GM12801 (cell line): ENCODE data around the gene ATP6V0E1.

Source experiments
- TF ChIP-seq, protein P1 (sequence below): IDR thresholded peaks from one replicate; pipeline ENCODE4 v1.5.1; 2011; ENCODE audit warnings: control low read depth; ENCODE audit not compliant: insufficient read length; ENCODE audit errors: extremely low read depth

ATP6V0E1 gene

DNA sequence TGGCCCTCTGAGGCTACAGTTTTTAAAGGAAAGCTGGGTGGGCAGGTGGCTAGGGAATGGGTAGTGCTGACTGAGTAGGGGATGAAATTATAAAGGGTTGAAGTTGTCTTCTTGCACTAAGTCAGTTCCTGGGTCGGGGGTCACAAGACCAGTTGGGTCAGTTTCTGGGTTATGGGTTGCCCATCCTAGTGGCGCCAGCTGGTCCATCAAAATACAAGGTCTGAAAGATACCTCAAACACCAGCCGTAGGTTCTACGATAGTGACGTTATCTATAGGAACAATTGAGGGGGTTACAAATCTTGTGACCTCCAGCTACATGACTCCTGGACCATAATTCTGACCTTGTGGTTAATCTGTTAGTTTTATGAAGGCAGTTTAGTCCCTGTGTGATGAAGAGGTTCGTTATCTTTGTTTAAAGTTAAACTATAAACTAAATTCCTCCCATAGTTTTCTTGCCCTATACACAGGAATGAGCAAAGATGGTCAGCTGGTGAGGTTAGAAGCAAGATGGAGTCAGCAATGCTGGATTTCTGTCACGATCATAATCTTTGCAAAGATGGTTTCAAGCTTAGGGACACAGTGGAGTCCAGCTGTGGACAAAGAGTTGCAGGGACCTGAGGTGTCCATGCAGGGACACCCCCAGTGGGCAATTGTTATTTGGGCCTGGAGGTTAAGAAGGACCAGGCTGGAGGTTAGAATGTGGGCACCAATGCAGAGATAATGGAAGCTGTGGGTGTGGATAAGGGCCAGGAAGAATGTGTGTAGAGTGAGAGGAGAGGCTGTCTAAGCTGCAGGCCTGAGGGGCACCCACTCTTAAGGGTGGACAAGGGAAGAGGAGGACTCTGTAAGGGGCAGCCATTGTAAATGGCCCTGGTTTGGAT, 58.6 kb downstream of the ATP6V0E1 start:
- TF ChIP-seq, protein P1, sequence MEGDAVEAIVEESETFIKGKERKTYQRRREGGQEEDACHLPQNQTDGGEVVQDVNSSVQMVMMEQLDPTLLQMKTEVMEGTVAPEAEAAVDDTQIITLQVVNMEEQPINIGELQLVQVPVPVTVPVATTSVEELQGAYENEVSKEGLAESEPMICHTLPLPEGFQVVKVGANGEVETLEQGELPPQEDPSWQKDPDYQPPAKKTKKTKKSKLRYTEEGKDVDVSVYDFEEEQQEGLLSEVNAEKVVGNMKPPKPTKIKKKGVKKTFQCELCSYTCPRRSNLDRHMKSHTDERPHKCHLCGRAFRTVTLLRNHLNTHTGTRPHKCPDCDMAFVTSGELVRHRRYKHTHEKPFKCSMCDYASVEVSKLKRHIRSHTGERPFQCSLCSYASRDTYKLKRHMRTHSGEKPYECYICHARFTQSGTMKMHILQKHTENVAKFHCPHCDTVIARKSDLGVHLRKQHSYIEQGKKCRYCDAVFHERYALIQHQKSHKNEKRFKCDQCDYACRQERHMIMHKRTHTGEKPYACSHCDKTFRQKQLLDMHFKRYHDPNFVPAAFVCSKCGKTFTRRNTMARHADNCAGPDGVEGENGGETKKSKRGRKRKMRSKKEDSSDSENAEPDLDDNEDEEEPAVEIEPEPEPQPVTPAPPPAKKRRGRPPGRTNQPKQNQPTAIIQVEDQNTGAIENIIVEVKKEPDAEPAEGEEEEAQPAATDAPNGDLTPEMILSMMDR, result no peak

DNA sequence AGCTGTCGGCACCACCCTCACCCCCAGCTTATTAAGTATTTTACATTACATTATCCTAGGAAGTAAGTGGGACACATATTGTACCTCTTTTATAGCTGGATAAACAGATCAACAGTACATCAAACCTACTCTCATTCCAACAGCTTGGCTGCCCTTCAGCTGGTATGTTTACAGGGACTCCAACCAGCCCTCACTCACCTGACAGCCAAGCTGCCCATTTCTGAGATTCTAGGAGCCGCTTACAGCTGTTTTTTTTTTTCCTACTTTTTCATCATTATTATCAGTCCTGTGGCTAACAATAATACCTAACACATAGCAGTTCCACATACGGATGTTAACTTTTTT, 59.2 kb downstream of the ATP6V0E1 start:
- TF ChIP-seq, protein P1, result no peak

DNA sequence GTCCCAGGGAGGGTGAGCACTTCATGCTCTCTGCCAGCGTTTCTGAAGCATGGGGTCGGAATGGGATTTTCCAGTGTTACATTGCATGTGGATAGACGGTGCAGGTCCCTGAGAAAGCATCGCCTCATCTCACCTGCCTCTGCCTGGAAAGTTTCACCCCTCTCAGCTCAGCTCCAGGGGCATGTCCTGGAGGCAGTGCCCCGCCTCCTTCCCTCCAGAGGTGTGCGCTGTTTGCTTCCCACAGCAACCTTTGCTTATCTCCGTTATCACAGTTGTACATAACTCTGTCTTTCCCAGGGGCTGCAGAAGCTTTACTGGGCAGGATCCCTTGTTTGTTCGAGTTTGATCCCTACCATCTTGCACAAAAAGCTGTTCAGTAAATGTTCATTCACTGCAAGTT, 61.9 kb downstream of the ATP6V0E1 start:
- TF ChIP-seq, protein P1, result no peak

GRCh38 chr5:173047838-173048105, 64.2 kb downstream of the ATP6V0E1 start:
- TF ChIP-seq, protein P1, result no peak

DNA sequence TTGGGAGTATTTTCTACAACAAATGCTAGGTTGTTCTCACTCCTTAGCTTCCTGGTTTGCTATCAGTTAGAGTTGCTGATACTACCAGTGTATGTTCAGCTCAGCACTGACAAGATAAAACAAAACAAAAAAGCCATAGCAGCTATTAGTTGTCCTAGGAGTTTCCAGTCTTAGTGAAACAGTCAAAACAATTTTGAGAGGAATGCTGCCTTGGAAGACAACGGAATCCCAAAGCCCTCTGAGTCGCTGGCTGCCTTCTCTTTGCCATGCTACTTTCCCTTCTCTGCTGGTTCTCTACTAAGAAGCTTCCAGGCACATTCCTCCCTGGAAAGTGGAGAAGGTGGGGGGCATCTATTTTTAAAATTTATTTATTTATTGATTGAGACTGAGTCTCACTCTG, 67.2 kb downstream of the ATP6V0E1 start:
- TF ChIP-seq, protein P1, result no peak

- TF ChIP-seq, protein P1, result no peak
Measured at GRCh38 chr5:173051746-173052145, 68.2 kb downstream of the ATP6V0E1 start.

DNA sequence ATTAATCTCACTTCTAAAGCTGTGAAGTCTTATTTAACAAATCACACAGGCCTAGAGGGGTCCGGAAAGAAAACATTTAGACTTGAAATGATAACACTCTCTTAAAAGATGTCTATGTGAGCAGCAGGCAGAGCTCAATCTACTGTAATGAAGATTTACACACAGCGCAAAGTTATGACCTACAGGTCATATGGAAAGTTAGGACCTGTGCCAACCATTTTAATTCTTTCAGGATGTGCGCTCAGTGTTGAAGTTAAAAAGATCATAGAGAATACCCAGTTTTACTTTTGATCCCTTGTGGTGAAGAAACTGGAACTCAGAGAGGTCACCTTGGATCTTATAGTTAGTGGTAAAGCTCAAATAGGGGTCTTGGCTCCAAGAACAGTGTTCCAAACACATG, 69.5 kb downstream of the ATP6V0E1 start:
- TF ChIP-seq, protein P1, result no peak
